ENCODE measurements around the gene ITK.

The ITK gene

GRCh38 chr5:157282150-157282549 lies 101.5 kb downstream of the ITK start:
- no peak for DNase-seq (ENCODE audit: low spot score)

DNA sequence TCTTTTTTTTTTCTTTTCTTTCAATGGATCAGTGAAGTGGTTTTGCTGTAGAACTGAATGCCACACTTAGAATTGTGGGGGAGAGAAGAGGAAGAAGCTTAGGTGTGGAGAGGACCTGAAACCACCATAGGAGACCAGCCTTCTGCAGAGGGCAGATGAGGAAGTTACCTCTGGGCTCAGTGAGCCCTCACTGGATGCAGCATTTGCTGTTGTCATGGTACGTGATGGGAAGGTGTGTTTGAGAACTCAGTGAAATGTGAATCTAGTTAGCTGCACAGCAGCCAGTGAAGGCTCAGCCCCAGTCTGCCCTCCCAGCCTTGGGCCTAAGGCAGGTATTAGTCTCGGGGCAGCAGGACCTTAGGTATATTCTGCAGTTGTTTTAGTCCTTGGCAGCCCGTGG lies 102.8 kb downstream of the ITK start:
- DNase-seq (ENCODE audit: low spot score), result no peak

DNA sequence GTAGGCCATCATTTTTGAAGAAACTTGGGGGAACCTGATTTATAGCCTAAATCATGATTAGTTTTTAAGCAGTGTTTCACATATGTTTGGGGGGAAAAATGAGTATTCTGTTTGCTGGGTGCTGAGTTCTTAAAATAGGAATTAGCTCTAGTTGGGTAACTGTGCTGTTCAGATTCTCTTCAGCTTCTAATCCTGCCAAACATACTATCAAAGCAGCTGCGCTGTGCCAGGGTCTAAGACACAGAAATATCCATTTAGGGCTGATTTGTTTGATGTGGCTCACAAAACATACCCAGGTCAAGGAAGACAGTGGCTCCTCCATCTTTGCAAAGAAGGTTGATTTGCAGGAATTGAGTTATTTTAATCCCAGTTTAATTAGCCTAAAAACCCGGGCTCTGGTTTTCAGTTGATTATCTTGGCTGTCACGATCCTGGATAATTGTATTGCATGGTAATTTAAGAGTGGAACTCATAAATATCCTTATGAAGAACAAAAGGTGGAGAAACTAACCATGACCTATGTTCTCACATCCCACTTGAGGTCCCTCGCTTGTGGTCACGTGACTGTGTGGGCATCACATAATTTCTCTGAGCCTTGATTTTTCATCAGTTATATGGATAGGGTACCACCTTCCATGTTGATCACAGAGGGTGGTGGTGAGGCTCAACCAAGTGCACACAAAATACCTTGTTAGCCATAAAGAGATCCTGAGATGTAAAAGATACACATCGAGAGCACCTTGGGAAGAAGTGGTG lies 104.0 kb downstream of the ITK start:
- DNase-seq (ENCODE audit: low spot score), result no peak

- DNase-seq (ENCODE audit: low spot score), result no peak
These were observed 104.8 kb downstream of the ITK start for GRCh38 chr5:157285310-157286035.

- DNase-seq (ENCODE audit: low spot score), result no peak
These were observed 106.1 kb downstream of the ITK start for GRCh38 chr5:157286761-157287211.

DNA sequence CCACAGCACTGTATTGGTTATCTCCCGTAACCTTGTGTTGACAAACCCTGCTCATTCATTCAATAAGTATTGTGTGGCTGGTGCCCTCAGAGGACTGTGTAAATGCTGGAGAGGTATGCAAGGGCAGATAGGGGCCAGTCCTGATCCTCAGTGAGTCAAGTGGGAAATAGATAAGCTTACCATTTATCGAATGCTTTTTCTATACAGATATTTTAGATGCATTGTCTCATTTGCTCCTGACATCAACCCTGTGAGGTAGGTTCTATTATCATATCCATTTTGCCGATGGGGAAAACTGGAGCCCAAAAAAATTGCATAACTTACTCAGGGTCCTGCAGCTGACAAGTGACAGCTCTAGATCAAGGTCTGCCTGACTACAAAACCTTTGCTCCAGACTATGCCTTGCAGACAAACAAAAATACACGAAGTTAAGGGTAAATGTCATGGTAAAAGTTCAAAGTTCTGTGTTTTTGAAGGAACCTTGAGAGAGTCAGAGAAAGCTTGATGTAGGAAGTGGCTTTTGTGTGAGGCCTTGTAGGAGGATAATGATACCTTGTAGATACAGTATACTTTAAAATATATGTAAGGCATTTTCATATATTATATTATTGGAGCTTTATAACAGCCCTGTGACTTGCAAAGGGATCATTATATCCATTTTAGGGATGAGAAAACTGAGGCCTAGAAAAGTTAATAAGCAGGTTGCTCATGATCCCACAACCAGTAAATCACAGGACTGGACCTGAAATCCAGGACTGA lies 107.9 kb downstream of the ITK start:
- no peak for DNase-seq (ENCODE audit: low spot score)

GRCh38 chr5:157289164-157289819 lies 108.7 kb downstream of the ITK start:
- DNase-seq (ENCODE audit: low spot score), result no peak

- no peak for DNase-seq (ENCODE audit: low spot score)
These were observed 109.7 kb downstream of the ITK start for GRCh38 chr5:157290156-157290980.

DNA sequence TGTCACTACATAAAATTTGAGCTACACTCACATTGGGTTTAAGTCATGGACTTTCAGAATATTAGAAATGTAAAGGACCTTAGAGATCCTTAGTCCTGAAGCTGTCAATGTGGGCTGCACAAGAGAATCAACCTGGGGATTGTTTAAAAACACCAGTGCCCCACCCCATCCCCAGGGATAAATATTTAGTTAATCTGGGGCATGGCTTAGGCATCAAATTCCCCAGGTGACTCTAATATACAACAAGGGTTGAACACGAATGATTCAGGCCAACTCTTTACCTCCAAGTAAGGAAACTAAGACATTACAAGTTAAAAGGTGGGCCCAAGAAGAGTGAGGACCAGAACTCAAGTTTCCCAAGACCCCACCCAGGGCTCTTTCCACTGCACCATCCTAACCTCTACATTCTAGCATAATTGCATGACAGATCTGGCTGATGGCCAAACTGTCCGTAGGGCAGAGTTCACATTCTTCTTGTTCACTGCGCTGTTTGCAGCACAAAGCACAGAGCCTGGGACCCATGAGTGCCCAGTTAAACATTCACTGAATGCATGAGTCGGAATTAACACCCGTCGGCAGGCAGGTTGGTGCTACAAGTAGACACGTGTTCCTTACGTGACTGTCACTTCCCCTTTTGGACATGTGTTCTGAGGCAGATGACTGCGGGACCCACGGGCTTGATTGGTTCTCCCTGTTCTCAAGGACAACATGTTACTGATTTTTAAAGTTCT lies 110.5 kb downstream of the ITK start:
- no peak for DNase-seq (ENCODE audit: low spot score)

- no peak for DNase-seq (ENCODE audit: low spot score)
These were observed 112.0 kb downstream of the ITK start for GRCh38 chr5:157292599-157292998.

DNA sequence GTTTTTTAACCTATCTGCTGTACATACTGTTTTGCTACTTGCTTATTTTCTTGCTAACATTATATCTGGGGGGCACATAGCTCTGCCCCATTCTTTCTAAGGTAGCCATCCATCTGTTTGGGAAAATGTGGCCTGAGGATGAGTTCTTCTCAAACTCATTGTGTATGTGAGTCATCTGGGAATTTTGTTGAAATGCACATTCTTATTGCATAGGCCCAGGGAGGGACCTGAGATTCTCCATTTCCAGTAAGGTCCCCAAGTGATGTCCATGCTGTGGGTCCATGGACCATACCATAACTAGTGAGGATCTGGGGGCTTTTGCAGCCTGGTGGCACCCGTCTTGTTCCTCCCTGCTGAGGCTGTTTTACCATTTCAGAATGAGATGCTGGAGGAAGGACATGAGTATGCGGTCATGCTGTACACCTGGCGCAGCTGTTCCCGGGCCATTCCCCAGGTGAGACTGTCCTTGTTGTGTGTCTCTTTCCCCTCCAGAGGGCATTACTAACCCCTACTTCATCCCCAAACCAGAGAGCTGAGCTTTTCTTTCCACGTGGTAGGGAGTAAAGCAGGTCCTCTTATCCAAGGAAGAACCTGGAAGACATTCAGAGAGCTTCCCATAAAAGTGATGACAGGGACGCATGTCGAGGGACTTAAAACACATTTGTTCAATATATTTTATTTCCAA lies 113.9 kb downstream of the ITK start:
- DNase-seq (ENCODE audit: low spot score), result no peak

- no peak for DNase-seq (ENCODE audit: low spot score)
These were observed 114.6 kb downstream of the ITK start for GRCh38 chr5:157295247-157295646.

DNA sequence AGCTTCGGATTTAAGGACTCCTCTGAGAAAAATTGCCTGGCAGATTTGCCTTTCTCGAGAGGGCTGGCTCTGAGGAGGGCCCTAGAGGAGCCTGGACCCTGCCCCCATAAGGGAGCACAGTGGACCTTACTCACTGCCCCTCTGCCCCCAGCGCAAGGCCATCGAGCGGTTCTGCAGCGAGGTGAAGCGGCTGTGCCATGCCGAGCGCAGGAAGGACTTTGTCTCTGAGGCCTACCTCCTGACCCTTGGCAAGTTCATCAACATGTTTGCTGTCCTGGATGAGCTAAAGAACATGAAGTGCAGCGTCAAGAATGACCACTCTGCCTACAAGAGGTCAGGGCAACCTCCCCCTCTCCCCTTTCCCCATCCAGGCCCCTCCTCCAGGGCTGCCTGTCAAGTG lies 119.9 kb downstream of the ITK start:
- no peak for DNase-seq (ENCODE audit: low spot score)

GRCh38 chr5:157301066-157301465 lies 120.4 kb downstream of the ITK start:
- no peak for DNase-seq (ENCODE audit: low spot score)

DNA sequence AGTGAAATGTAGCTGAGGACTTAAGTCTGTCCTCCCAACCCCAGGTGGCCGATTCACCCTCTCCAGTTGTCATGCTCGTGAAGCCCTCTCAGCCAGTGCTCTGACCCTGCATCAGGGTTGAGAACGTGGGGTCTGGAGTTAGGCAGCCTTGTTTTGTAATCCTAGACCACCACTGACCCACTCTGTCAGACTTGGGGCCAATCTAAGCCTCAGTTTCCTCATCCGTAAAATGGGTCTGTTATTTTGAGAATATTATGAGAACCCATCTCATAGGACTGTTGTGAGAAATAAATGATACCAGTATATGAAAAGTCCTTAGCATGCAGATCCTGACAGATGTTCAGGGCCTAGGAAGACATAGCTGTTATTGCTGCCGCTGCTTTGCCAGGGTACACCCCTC lies 122.4 kb downstream of the ITK start:
- DNase-seq (ENCODE audit: low spot score), result no peak

- DNase-seq (ENCODE audit: low spot score), result no peak
These were observed 123.2 kb downstream of the ITK start for GRCh38 chr5:157303667-157304327.
